Measurements from ENCODE around the gene DPM2.

DNA sequence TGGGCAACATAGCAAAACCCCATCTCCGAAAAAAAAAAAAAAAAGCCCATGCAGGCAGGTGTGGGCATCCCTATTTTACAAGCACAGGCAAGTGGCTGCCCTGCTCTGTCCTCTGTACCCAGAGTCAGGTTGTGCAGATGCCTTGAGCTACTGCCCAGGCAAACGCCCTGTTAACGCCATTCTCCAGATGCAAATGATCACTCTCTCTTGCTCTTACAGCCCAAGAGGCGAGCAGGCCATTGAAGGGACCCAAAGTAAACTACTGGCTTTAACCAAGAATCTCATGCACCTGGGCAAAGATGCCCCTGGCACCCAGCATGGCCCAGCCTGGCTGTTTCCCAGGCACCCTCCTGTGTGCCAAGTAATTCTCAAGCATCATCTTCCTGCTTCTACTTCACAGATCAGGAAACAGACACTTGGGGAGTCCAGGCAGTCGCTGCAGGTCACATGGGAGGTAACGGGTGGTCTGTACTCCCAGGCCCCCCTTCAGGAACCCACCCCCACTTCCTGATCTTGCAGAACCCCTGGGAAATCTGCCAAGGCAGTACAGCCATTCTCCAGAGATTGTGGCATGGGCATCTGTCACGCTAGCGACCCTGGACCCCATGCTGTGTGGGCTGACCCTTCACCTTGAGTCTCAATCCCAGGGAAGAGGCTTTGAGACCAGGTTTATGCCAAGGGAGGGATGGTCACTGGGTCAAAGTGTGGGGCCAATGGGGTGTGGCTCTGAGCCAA lies 28.9 kb upstream of the DPM2 start:
- TF ChIP-seq CTCF (IDR thresholded peaks at IDR 0.05) (no peak), POLR2AphosphoS5 (IDR thresholded peaks at IDR 0.05; ENCODE audit: insufficient read depth in 1 of 2, low read depth in 1 of 2) (peak in 1 of 2 donors; percentile 25), POLR2A (IDR thresholded peaks at IDR 0.05) (no peak)
